GM12892 (cell line): ENCODE measurements around the gene ERGIC1.
"Not testable (repeated sequence)": the region's sequence is repeated elsewhere in the genome, so short reads cannot be mapped to it uniquely, and the experiment has no call there.

Experiments used
- DNase-seq: peaks from one replicate; pipeline ENCODE4 v3.0.0; 2011; ENCODE audit not compliant: insufficient read length
- FAIRE-seq: peaks from 2 replicates; lab custom pipeline; 2011; peaks lifted over from hg19 to GRCh38; lab: Jason Lieb, UNC
- POLR2A ChIP-seq: IDR thresholded peaks from 2 replicates; pipeline ENCODE4 v1.6.1; 2011; ENCODE audit warnings: low read depth, low read length, control low read depth
- POLR2AphosphoS5 ChIP-seq: IDR thresholded peaks from 2 replicates; pipeline ENCODE4 v1.6.1; 2011; ENCODE audit warnings: low read depth, low read length, control low read depth
- TAF1 ChIP-seq: IDR thresholded peaks from 2 replicates; pipeline ENCODE4 v1.6.1; 2011; ENCODE audit warnings: low read depth, mild to moderate bottlenecking, control low read depth, low read length, borderline replicate concordance

The ERGIC1 gene

DNA sequence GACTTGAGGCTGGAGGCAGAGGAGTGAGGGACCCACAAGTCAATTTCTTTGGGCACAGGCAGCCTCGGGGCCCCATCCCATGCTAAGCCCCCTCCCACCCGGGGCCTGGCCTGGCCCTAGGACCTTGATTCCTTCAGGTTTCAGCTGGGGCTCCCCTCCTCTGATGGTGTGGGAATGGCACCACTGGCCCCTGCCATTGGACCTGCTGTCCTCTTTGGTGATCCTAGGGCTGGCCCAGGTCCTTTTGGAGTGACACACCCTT is 10.5 kb downstream of the ERGIC1 start:
- no peak for TF ChIP-seq TAF1
- TF ChIP-seq POLR2A, result no peak
- TF ChIP-seq POLR2AphosphoS5, result no peak
- FAIRE-seq, result no peak
- DNase-seq, result no peak

DNA sequence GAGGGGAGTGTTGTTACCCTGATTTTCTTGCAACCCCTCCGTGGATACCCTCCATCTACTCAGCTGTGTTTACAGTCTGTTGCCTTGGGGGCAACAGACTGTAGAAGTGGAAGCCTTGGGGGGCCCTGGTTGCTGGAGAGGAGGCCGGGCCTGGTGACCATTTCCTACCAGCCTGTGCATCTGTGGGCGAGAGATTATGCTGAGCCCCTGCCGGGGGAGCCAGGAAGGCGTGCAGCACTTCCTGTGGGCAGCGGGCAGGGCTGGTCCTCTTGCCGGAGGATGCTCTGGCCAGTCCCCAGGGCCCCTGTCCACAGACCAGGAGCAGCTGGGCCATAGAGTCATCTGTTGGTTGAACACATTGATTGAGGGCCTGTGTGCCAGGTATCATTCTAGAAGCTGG is 11.1 kb downstream of the ERGIC1 start:
- DNase-seq (no peak), FAIRE-seq (no peak)
- TF ChIP-seq POLR2A, result no peak
- no peak for TF ChIP-seq TAF1
- TF ChIP-seq POLR2AphosphoS5, result no peak

GRCh38 chr5:172845576-172845975 is 11.5 kb downstream of the ERGIC1 start:
- DNase-seq (no peak), FAIRE-seq (no peak)
- TF ChIP-seq TAF1 (no peak), POLR2A (no peak), POLR2AphosphoS5 (no peak)

DNA sequence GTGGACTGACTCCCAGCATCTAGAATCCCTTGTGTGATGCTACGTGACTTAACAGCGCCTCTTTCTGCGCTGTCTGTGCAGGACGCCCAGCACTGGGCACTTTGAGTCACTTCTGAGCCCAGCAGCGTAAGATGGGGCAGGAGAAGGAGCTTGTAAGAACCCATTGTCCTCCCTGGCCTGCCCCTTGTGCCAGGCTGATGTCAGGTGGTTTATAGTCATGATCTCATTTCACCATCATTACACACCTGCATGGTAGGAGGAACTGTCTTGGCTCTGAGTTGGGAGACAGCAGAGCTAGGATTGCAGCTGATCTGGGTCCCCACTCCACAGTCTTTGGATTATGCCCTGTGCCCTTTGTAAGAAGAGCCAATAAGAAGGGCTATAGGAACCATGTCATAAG is 12.2 kb downstream of the ERGIC1 start:
- no peak for DNase-seq
- TF ChIP-seq TAF1, result no peak
- no peak for TF ChIP-seq POLR2AphosphoS5
- no peak for TF ChIP-seq POLR2A
- no peak for FAIRE-seq

GRCh38 chr5:172846677-172847076 is 12.6 kb downstream of the ERGIC1 start:
- FAIRE-seq (no peak), DNase-seq (no peak)
- no peak for TF ChIP-seq POLR2A
- no peak for TF ChIP-seq POLR2AphosphoS5
- no peak for TF ChIP-seq TAF1

GRCh38 chr5:172847584-172847983 is 13.5 kb downstream of the ERGIC1 start:
- not testable (repeated sequence) for DNase-seq, FAIRE-seq

DNA sequence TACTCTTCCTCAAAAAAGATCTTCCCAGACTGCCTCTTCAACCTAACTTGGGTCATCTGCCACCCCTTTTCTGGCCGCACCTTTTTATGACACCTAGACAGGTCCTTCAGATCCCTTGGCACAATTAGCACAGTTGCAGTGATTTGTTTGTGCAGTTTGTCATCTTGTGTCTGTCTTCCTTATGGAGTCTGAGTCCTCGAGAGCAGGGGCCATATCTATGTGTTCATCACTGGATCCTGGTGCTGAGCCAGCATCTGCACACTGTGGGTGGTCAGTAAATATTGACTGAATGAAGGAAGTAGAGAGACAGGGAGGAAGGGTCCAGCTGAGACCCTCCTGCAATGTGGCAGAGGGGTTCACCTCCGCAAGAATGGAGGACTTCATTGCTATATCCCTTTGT is 14.4 kb downstream of the ERGIC1 start:
- FAIRE-seq (no peak), DNase-seq (no peak)
- TF ChIP-seq POLR2AphosphoS5 (no peak), POLR2A (no peak), TAF1 (no peak)

GRCh38 chr5:172849606-172850453 is 15.8 kb downstream of the ERGIC1 start:
- TF ChIP-seq POLR2A, result no peak
- no peak for TF ChIP-seq TAF1
- no peak for TF ChIP-seq POLR2AphosphoS5
- DNase-seq (no peak), FAIRE-seq (peak; percentile 65)

GRCh38 chr5:172850454-172850797 is 16.4 kb downstream of the ERGIC1 start:
- FAIRE-seq, result no peak
- DNase-seq, result no peak
- TF ChIP-seq POLR2AphosphoS5 (no peak), TAF1 (no peak), POLR2A (no peak)

DNA sequence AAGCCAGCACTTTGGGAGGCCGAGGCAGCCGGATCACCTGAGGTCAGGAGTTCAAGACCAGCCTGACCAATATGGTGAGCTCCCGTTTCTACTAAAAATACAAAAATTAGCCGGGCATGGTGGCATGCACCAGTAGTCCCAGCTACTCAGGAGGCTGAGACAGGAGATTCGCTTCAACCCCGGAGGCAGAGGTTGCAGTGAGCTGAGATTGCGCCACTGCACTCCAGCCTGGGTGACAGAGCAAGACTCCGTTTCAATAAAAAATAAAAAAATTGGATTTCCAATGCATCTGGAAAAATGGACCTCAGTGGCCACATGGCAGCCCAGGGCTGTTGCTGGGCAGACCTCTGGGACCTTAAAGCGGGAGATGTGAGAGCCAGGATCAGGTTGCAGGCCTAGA is 17.2 kb downstream of the ERGIC1 start:
- DNase-seq, FAIRE-seq: not testable (repeated sequence)

DNA sequence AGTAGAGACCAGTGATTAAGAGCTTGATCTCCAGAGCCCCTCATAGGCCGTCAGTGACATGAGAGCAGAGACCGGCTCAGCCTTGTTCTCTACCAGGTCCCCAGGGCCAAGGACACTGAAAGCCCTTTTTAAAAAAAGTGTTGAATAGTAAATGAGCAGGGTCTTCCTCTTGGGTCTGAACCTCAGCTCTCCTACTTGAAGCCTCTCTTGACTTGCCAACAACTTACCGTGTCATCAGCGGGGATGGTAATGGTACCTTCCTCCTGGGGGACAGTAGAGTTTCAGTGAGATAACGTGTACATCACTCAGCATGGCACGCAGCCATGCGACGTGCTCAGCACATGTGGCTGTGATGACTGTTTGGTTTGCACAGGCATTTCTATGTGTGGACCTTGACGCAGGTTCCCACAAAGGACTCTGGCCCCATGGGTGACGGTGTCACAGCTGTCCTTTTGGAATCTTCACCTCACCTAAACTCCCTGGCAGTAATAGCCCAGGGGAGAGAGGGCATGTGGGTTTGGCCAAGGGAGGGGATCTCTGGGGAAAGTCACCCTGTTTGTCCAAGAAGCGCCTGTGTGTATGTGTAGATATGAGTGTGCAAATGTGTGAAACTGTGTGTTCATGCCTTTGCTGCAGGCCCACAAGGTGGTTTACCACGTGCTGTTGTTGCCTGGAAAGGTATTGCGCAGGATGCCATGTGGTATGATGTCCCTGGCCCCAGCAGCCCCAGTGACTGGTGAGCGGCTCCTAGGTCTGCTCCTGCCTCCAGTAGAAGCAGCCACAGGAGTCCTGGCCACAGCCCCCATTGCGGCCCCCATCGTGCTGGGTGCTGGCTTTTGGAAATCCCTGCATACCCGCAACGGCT is 18.7 kb downstream of the ERGIC1 start:
- no peak for FAIRE-seq
- no peak for TF ChIP-seq POLR2AphosphoS5
- no peak for TF ChIP-seq TAF1
- no peak for TF ChIP-seq POLR2A

DNA sequence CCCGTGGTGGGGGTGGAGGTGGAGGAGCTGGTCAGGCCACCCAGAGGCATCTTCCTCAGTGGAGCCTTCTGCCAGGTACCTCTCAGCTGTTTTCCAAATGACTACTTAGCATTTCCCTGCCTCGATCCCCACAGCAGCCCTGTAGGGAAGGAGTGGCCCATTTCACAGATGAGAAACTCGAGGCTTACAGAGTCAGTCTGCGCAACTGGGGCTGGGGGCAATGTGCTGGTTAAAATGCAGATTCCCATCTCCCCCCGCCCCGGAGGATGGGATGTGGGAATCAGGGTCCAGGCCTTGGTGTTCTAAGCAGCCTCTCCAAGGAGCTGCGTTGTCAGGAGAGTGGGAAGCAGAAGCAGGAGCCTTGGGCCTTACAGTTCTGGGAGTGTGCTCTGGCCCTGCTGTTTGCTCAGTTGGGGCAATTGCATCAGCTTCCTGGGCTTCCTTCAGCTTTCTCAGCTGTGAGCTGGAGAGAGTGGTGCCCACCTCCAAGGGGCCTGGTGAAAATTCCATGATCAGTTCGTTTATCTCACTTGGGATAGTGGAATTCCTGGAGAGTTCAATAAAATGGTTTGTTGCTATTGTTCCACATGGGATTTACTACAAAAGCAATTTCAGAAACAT is 19.4 kb downstream of the ERGIC1 start:
- FAIRE-seq (no peak), DNase-seq (no peak)
- no peak for TF ChIP-seq TAF1

More for the DNA sequence above, 18.7 kb downstream of the ERGIC1 start:
- DNase-seq, result no peak

DNA sequence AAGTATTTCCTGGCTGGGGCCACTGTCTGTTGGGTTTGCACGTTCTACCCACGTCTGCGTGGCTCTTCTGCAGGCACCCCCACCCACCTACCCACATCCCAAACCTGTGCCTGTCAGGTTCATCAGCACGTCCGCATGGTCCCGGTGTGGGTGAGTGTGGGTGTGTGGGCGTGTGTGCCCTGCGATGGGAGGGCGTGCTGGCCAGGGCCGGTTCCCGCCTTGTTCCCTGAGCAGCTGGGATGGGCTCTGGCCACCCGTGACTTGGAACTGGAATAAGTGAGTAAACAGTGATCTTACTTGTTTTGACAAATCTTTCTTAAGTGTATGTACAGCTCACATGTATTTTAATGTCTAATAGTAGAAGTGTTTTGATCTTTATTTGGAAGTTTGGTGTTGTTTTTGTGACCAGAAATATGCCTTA is 20.4 kb downstream of the ERGIC1 start:
- no peak for DNase-seq
- no peak for FAIRE-seq
- no peak for TF ChIP-seq POLR2A
- TF ChIP-seq TAF1, result no peak
